ENCODE data around the gene AP1G2.

DNA sequence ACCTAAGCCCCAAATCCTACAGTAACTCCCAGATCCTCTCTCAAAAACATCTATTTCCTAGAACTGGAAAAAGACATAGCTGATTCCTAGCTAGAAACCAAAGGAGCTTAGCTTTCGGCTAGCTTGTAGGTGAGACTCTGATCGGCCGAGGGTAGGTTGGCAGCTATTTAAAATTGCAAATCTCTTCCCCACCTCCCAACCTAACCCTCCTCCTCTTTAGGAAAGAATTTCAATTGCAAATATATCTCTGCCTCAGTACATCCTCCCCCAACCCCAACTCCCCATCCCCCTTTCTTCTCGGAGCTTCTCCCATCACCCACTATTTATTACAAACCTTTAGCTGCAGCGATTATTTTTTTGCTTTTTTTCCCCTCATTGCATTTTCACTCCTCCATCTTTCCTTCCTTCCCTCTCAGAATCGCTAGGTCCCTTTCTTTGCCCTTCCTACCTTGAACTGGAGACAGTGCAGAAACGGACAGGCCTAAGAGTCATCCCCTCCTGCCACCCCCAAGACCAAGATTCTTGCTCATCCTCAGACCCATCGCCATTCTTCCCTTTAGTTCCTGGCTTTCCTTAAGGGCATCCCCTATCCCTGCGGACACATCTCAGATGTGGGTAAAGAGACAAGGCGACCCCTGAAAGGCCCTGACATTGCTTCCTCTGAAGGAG, 29.4 kb downstream of the AP1G2 start:
- TF ChIP-seq, protein P1, sequence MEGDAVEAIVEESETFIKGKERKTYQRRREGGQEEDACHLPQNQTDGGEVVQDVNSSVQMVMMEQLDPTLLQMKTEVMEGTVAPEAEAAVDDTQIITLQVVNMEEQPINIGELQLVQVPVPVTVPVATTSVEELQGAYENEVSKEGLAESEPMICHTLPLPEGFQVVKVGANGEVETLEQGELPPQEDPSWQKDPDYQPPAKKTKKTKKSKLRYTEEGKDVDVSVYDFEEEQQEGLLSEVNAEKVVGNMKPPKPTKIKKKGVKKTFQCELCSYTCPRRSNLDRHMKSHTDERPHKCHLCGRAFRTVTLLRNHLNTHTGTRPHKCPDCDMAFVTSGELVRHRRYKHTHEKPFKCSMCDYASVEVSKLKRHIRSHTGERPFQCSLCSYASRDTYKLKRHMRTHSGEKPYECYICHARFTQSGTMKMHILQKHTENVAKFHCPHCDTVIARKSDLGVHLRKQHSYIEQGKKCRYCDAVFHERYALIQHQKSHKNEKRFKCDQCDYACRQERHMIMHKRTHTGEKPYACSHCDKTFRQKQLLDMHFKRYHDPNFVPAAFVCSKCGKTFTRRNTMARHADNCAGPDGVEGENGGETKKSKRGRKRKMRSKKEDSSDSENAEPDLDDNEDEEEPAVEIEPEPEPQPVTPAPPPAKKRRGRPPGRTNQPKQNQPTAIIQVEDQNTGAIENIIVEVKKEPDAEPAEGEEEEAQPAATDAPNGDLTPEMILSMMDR (conservative IDR thresholded peaks at IDR 0.05; ENCODE audit: low read depth, low read length): no peak
- TF ChIP-seq RAD21 (IDR thresholded peaks at IDR 0.05; ENCODE audit: low read length) (no peak), MAFK (IDR thresholded peaks at IDR 0.05; ENCODE audit: low read depth, low read length) (no peak), POLR2A (IDR thresholded peaks at IDR 0.05; ENCODE audit: low read depth, low read length) (no peak), SMC3 (IDR thresholded peaks at IDR 0.05; ENCODE audit: low read depth, low read length) (no peak), RCOR1 (IDR thresholded peaks at IDR 0.05; ENCODE audit: insufficient replicate concordance, low read length) (no peak), RFX5 (IDR thresholded peaks at IDR 0.05; ENCODE audit: low read depth, low read length) (no peak)

All from IMR-90 (cell line).